Fibroblast of pulmonary artery (primary cell): Measurements from ENCODE around the gene TWIST2.
A peak's percentile ranks its signal among the peaks of the same experiment; 100 is the strongest.

Experiments
- DNase-seq: peaks from one replicate; pipeline ENCODE4 v3.0.0-alpha.2; 2010; ENCODE audit warnings: low read depth
- H3K4me3 ChIP-seq: replicated peaks from 2 replicates; pipeline ENCODE4 v1.5.1; 2011; ENCODE audit warnings: low read depth, mild to moderate bottlenecking, control low read depth, low read length, moderate library complexity
- TF ChIP-seq, protein P1 (sequence below): IDR thresholded peaks from 2 replicates; pipeline ENCODE4 v1.5.1; 2011; ENCODE audit warnings: mild to moderate bottlenecking, control low read depth, low read length, inconsistent platforms; ENCODE audit errors: missing control alignments

Gene TWIST2

DNA sequence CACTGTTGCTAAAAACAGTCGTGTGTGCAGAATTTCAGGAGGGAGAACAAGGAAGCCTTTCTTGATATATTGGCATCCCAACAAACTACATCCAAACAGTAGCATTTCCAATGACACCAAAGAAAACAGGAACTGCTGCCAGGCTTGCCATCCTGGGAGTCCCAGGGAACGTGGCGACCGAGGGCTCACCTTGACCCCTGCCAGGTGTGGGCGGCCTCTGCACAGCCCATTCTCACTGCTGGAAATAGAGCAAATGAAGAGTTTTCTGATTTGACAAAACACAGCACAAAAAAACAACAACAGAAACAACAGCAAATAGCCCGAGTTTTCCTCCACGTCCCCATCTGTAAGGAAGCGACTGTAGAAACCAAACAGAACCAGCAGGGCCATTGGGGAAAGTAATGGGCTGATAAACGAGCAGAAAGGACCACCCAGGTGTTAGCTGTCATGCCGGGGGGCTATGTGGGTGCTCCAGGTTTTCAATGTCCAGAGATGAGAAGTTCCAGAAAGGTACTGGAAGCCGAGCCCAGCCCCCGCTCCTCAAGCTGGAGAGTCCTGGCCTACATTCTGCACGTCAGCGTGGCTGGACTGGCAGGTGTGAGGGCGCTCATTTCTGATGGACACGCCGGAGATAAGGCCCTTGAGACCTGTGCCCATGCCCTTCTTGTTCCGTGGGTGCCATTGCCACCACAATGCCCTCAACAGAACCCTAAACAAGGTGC lies 80.8 kb downstream of the TWIST2 start:
- no peak for DNase-seq
- TF ChIP-seq, protein P1, sequence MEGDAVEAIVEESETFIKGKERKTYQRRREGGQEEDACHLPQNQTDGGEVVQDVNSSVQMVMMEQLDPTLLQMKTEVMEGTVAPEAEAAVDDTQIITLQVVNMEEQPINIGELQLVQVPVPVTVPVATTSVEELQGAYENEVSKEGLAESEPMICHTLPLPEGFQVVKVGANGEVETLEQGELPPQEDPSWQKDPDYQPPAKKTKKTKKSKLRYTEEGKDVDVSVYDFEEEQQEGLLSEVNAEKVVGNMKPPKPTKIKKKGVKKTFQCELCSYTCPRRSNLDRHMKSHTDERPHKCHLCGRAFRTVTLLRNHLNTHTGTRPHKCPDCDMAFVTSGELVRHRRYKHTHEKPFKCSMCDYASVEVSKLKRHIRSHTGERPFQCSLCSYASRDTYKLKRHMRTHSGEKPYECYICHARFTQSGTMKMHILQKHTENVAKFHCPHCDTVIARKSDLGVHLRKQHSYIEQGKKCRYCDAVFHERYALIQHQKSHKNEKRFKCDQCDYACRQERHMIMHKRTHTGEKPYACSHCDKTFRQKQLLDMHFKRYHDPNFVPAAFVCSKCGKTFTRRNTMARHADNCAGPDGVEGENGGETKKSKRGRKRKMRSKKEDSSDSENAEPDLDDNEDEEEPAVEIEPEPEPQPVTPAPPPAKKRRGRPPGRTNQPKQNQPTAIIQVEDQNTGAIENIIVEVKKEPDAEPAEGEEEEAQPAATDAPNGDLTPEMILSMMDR, result no peak

DNA sequence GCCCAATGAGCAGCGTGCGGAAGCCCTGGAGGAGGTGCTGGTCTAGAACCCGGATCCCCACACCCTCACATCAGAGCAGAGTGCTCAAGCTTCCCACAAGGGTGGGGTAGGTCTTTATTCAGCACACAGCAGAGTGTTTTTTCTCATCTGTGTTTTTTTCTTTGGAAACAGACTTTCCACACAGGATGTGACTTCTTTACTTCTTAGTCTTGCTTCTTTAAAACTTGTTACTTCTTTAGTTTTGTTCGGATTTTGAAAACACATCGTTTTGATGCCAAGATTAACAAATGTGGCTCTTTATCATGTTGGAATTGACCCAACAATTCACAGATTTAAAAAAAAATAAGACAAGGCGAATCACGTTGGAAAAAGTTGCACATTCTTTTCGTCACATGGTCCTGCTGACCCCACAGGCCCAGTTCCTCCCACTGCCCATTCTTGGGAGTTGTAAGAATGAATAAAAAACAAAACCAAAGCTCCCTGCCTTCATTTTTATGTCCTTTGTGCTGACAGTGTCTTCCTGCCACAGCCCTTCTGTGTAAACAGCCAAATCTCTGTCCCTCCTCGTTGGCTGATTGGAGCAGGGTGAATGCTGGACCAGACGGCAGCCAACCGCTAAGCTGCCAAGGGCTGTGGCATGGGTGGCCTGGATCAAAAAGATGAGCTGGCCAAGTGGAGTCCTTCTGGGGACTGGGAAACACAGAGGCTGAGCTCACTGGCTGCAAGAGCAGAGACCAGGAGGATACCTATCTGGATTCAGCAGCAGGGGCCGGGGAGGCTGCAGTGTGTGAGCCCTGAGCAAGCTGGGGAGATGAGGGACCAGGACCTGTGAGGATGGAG lies 81.6 kb downstream of the TWIST2 start:
- TF ChIP-seq, protein P1, result no peak
- DNase-seq, result peak; percentile 95
- H3K4me3 ChIP-seq, result no peak overlapping the region

More for the DNA sequence above, 80.8 kb downstream of the TWIST2 start:
- H3K4me3 ChIP-seq, result no peak overlapping the region

DNA sequence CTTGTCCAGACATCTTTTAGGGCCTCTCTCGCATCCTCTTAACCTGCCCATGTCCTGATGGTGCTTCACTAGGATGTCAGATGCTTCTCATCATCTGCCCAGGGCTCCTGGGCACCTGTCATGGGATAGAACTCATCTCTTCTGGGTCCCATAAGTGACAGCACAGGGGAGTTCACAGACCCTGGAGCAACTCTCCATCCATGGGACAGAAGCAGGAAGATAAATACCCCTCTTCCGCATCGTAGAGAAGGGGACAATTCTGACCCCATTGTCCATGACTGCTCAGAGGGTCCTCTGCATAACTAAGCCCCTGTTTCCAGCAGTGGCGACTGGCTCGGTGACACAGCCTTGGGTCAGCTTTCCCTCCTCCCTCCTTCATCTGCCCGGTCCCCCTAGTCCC lies 82.3 kb downstream of the TWIST2 start:
- H3K4me3 ChIP-seq, result no peak overlapping the region
- TF ChIP-seq, protein P1, result no peak
- DNase-seq, result no peak

DNA sequence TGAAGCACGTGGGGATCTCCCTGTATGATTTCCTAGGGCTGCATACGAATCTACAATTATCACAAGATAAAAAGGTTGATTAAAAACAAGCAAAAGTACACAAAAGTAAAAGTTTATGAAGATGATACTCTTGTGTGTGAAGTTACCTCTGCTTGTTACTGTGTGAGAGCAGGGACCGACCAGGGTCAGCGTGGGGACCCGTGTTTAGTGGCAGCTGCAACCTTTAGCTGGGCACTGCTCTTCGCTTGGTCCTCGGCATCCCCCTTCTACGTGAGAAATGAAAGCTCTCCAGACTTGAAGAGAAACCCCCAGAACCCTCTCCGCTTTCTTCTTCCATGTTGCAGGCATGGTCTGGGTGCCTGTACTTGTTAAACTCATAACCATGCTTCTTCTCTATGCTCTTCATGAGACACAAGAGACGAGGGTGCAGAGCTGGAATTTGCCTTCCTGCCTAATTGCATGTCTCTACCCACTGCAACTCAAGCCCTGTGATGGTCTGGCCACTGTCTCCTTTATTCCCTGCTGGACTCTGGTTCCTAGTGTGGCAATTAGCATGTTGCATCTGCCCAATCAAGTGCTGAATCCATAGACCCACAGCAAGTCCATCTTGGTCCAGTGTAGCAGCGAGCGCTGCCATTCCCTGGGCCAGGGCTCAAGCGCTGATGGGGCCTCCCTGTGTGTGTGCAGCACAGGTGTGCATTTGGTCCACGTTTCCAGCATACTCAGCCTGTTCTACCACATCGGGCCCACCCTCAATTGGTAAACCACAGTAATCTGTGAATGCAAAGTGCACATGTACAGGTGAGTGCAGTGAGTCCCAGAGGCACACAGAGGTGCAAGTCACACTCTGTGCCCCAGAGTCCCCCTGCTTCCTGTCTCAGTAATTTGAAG lies 88.5 kb downstream of the TWIST2 start:
- TF ChIP-seq, protein P1, result no peak
- no peak for DNase-seq
- H3K4me3 ChIP-seq, result no peak overlapping the region

DNA sequence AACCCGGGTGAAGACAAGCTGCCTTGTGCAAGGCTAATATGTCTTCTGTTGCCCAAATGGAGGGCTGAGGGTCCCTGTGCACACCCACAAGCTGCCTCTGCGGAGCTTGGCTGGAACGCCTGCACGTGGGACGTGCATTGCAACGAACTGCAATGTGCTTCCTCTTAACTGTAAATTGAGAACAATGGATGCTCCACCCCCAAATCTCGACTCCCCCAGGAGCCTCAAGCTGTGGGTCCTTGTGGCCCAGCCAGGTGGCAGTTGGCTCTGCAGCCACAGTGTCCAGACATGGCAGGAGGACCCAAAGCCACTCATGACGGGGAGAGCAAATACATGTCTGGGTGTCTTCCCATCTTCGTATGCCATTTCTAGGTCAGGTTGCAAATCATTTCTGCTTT lies 90.1 kb downstream of the TWIST2 start:
- TF ChIP-seq, protein P1, result no peak
- no peak for DNase-seq
- no peak overlapping the region for H3K4me3 ChIP-seq

DNA sequence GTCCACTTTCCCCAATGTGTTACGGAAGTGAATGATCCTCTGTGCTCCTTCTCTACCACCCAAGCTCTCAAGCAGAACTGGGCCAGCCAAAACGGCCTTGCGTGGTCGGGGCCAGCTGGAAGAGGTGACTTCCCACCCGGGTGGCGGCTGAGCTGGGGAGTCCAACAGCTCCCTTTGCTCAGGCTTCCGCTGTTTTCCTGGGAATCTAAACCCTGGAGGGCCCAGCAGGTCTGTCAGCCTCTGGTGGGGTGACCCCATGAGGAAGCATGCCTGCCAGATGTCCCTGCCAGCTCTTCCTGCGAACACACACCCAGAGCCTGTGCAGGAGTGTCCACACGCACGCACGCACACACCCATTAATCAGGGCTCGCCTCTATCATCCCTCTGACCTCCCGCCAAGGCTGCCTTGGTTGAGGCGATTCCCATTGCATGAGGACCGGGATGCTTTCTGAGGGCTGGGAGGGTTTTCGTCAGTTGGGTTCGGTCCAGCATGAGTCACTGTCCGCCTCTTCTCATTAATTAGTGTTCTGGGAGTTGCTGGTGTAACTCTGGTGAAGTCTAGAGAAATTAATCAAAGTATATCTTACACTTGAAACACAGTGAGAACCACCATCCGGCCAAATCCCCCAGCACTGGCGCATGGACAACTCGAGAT lies 90.6 kb downstream of the TWIST2 start:
- DNase-seq, result peak; percentile 90
- no peak overlapping the region for H3K4me3 ChIP-seq
- TF ChIP-seq, protein P1, result no peak
